SK-N-SH treated with all-trans-retinoic acid at 6 μM for 48 hours (cell line): ENCODE data around the gene ARSG.

Experiments used
- ATAC-seq: fragments of 200-7000 bp; cut with Tn5 transposase; 3 replicates; pipeline ENCODE4 v1.9.1; 2020; ENCODE audit warnings: mild to moderate bottlenecking, moderate library complexity
- BACH2 ChIP-seq: fragments of 250-450 bp; sonication (Bioruptor Pico); IDR thresholded peaks from 2 replicates; pipeline ENCODE4 v1.9.0; 2021; ENCODE audit warnings: mild to moderate bottlenecking, borderline replicate concordance
- CREB5 ChIP-seq: fragments of 250-450 bp; sonication (Bioruptor Pico); IDR thresholded peaks from 2 replicates; pipeline ENCODE4 v1.5.1; 2020; ENCODE audit warnings: low read depth, mild to moderate bottlenecking, moderate library complexity
- CSDC2 ChIP-seq: fragments of 250-450 bp; sonication (Bioruptor Pico); IDR thresholded peaks from 2 replicates; pipeline ENCODE4 v1.5.0; 2020; ENCODE audit warnings: mild to moderate bottlenecking, moderate library complexity
- CSRNP3 ChIP-seq: fragments of 250-450 bp; sonication (Bioruptor Pico); IDR thresholded peaks from 2 replicates; pipeline ENCODE4 v1.5.1; 2021; ENCODE audit warnings: mild to moderate bottlenecking, moderate library complexity
- ESRRG ChIP-seq: fragments of 250-450 bp; sonication (Bioruptor Pico); IDR thresholded peaks from 2 replicates; pipeline ENCODE4 v1.6.1; 2021; ENCODE audit warnings: mild to moderate bottlenecking
- GLIS3 ChIP-seq: fragments of 250-450 bp; sonication (Bioruptor Pico); IDR thresholded peaks from 2 replicates; pipeline ENCODE4 v1.5.0; 2020; ENCODE audit warnings: mild to moderate bottlenecking, moderate library complexity
- ISL1 ChIP-seq: fragments of 250-450 bp; sonication (Bioruptor Pico); IDR thresholded peaks from 2 replicates; pipeline ENCODE4 v2.1.2; 2022; ENCODE audit warnings: mild to moderate bottlenecking, moderate library complexity
- OSR1 ChIP-seq: fragments of 250-450 bp; sonication (Bioruptor Pico); IDR thresholded peaks from 2 replicates; pipeline ENCODE4 v1.8.0; 2022; ENCODE audit warnings: moderate library complexity, mild to moderate bottlenecking, inconsistent platforms
- PATZ1 ChIP-seq: fragments of 250-450 bp; sonication (Bioruptor Pico); IDR thresholded peaks from 2 replicates; pipeline ENCODE4 v1.8.0; 2020; ENCODE audit warnings: mild to moderate bottlenecking, moderate library complexity, borderline replicate concordance
- POU6F1 ChIP-seq: fragments of 250-450 bp; sonication (Bioruptor Pico); IDR thresholded peaks from 2 replicates; pipeline ENCODE4 v1.8.0; 2021; ENCODE audit warnings: low read depth, mild to moderate bottlenecking, moderate library complexity, borderline replicate concordance
- PPARA ChIP-seq: fragments of 250-450 bp; sonication (Bioruptor Pico); IDR thresholded peaks from 2 replicates; pipeline ENCODE4 v1.5.0; 2020; ENCODE audit warnings: mild to moderate bottlenecking, borderline replicate concordance
- RARB ChIP-seq: fragments of 250-450 bp; sonication (Bioruptor Pico); IDR thresholded peaks from 2 replicates; pipeline ENCODE4 v1.8.0; 2021; ENCODE audit warnings: mild to moderate bottlenecking, moderate library complexity
- TCF4 ChIP-seq: fragments of 250-450 bp; sonication (Bioruptor Pico); IDR thresholded peaks from 2 replicates; pipeline ENCODE4 v1.8.0; 2021; ENCODE audit warnings: mild to moderate bottlenecking, moderate library complexity, borderline replicate concordance
- TOX ChIP-seq: fragments of 250-450 bp; sonication (Bioruptor Pico); IDR thresholded peaks from 2 replicates; pipeline ENCODE4 v1.8.0; 2021; ENCODE audit warnings: mild to moderate bottlenecking, moderate library complexity, borderline replicate concordance
- TSHZ2 ChIP-seq: fragments of 250-450 bp; sonication (Bioruptor Pico); IDR thresholded peaks from 2 replicates; pipeline ENCODE4 v1.5.0; 2020; ENCODE audit warnings: mild to moderate bottlenecking, moderate library complexity
- ZFP3 ChIP-seq: fragments of 250-450 bp; sonication (Bioruptor Pico); IDR thresholded peaks from 2 replicates; pipeline ENCODE4 v1.5.0; 2020; ENCODE audit warnings: mild to moderate bottlenecking, moderate library complexity
- ZNF565 ChIP-seq: fragments of 450-650 bp; formaldehyde crosslinking; conservative IDR thresholded peaks from 2 replicates; pipeline ENCODE4 v1.5.0; 2020; ENCODE audit warnings: low read depth, mild to moderate bottlenecking, moderate library complexity
- ZNF8 ChIP-seq: fragments of 450-650 bp; formaldehyde crosslinking; IDR thresholded peaks from 2 replicates; pipeline ENCODE4 v1.5.0; 2020; ENCODE audit warnings: mild to moderate bottlenecking, moderate library complexity

Gene ARSG

GRCh38 chr17:68387435-68388218 is 96.3 kb downstream of the ARSG start:
- ATAC-seq: no peak
- no peak for TF ChIP-seq ISL1
- no peak for TF ChIP-seq ESRRG (CRISPR knock-in tag)
- no peak for TF ChIP-seq CSRNP3
- TF ChIP-seq ZFP3 (CRISPR knock-in tag): no peak
- no peak for TF ChIP-seq GLIS3 (CRISPR knock-in tag)
- no peak for TF ChIP-seq OSR1 (CRISPR knock-in tag)

- TF ChIP-seq TSHZ2: no peak
- TF ChIP-seq OSR1 (CRISPR knock-in tag): no peak
- TF ChIP-seq PATZ1 (CRISPR knock-in tag): no peak
- TF ChIP-seq TCF4: no peak
- TF ChIP-seq ZFP3 (CRISPR knock-in tag): no peak
- no peak for TF ChIP-seq TOX (CRISPR knock-in tag)
- TF ChIP-seq PPARA (CRISPR knock-in tag): no peak
- no peak for TF ChIP-seq ZNF565 (CRISPR knock-in tag)
- TF ChIP-seq CSRNP3: no peak
- TF ChIP-seq CREB5 (CRISPR knock-in tag): no peak
- TF ChIP-seq BACH2 (CRISPR knock-in tag): no peak
- no peak for TF ChIP-seq ZNF8 (CRISPR knock-in tag)
- no peak for TF ChIP-seq ISL1
- TF ChIP-seq GLIS3 (CRISPR knock-in tag): no peak
- TF ChIP-seq RARB: no peak
- no peak for TF ChIP-seq CSDC2 (CRISPR knock-in tag)
- TF ChIP-seq POU6F1 (CRISPR knock-in tag): no peak
- no peak for ATAC-seq
Measured at GRCh38 chr17:68389041-68389440, 97.7 kb downstream of the ARSG start.
